NCI-H345 treated with DMSO at 0.1 percent for 48 hours (cell line): ENCODE measurements around the gene TRIM33.
"Not testable (repeated sequence)": the region's sequence is repeated elsewhere in the genome, so short reads cannot be mapped to it uniquely, and the experiment has no call there.

ENCODE experiments used
- DNase-seq: peaks from one replicate; lab custom pipeline; 2025; ENCODE audit not compliant: unreplicated experiment; lab: John Stamatoyannopoulos, UW

TRIM33 gene

GRCh38 chr1:114510274-114511031 is 550 bp downstream of the TRIM33 start:
- DNase-seq: no peak

GRCh38 chr1:114509596-114510273 is 1.3 kb downstream of the TRIM33 start:
- DNase-seq: no peak

- no peak for DNase-seq
These were observed 2.6 kb downstream of the TRIM33 start for GRCh38 chr1:114508386-114508898.

- no peak for DNase-seq
These were observed 3.5 kb downstream of the TRIM33 start for GRCh38 chr1:114507513-114507912.

- DNase-seq: no peak
These were observed 5.8 kb downstream of the TRIM33 start for GRCh38 chr1:114505148-114505561.

- no peak for DNase-seq
These were observed 7.0 kb downstream of the TRIM33 start for GRCh38 chr1:114503916-114504422.

GRCh38 chr1:114502080-114502479 is 8.9 kb downstream of the TRIM33 start:
- DNase-seq: no peak

GRCh38 chr1:114499478-114499877 is 11.5 kb downstream of the TRIM33 start:
- no peak for DNase-seq

- DNase-seq: no peak
These were observed 14.9 kb downstream of the TRIM33 start for GRCh38 chr1:114496089-114496488.

- no peak for DNase-seq
These were observed 15.5 kb downstream of the TRIM33 start for GRCh38 chr1:114495486-114495885.

- DNase-seq: no peak
These were observed 18.0 kb downstream of the TRIM33 start for GRCh38 chr1:114492978-114493377.

- DNase-seq: no peak
These were observed 20.7 kb downstream of the TRIM33 start for GRCh38 chr1:114490274-114490693.

- no peak for DNase-seq
These were observed 22.3 kb downstream of the TRIM33 start for GRCh38 chr1:114488739-114489138.

GRCh38 chr1:114485286-114485685 is 25.7 kb downstream of the TRIM33 start:
- DNase-seq: no peak

GRCh38 chr1:114482585-114482984 is 28.4 kb downstream of the TRIM33 start:
- DNase-seq: no peak

GRCh38 chr1:114479636-114480035 is 31.4 kb downstream of the TRIM33 start:
- not testable (repeated sequence) for DNase-seq

GRCh38 chr1:114479134-114479533 is 31.9 kb downstream of the TRIM33 start:
- DNase-seq: no peak

GRCh38 chr1:114473796-114474195 is 37.2 kb downstream of the TRIM33 start:
- DNase-seq: no peak

GRCh38 chr1:114472408-114472807 is 38.6 kb downstream of the TRIM33 start:
- DNase-seq: no peak

GRCh38 chr1:114470681-114471080 is 40.3 kb downstream of the TRIM33 start:
- no peak for DNase-seq

GRCh38 chr1:114468710-114469468 is 42.1 kb downstream of the TRIM33 start:
- no peak for DNase-seq
